AG10803 (cell line): Measurements from ENCODE around the gene ZNF835.

Experiments used
- DNase-seq: peaks from one replicate; pipeline ENCODE4 v3.0.0; 2010; ENCODE audit warnings: low read depth
- H3K4me3 ChIP-seq: 2 replicates; pipeline ENCODE4 v1.5.1; 2011; ENCODE audit warnings: mild to moderate bottlenecking, low read length, control low read depth
- TF ChIP-seq, protein P1 (sequence below): conservative IDR thresholded peaks from 2 replicates; pipeline ENCODE4 v1.5.1; 2011; ENCODE audit warnings: mild to moderate bottlenecking, low read length, control low read depth, inconsistent platforms

Gene ZNF835

DNA sequence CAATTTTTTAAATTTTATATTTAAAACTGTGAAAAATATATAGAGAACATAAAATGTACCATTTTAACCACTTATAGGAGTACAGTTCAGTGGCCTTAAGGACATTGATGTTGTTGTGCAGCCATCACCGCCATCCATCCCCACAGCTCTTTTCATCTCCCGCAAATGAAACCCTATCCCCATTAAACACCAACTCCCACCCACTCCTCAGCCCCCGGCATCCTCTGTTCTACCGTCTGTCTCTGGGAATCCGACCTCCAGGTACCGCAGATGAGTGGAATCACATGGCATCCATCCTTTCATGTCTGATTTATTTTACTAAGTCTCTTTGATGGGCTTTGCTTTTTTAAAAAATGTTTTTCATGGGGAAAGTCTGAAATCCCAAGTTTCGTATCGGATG is 52.4 kb downstream of the ZNF835 start:
- no peak overlapping the region for H3K4me3 ChIP-seq
- no peak for DNase-seq
- TF ChIP-seq, protein P1, sequence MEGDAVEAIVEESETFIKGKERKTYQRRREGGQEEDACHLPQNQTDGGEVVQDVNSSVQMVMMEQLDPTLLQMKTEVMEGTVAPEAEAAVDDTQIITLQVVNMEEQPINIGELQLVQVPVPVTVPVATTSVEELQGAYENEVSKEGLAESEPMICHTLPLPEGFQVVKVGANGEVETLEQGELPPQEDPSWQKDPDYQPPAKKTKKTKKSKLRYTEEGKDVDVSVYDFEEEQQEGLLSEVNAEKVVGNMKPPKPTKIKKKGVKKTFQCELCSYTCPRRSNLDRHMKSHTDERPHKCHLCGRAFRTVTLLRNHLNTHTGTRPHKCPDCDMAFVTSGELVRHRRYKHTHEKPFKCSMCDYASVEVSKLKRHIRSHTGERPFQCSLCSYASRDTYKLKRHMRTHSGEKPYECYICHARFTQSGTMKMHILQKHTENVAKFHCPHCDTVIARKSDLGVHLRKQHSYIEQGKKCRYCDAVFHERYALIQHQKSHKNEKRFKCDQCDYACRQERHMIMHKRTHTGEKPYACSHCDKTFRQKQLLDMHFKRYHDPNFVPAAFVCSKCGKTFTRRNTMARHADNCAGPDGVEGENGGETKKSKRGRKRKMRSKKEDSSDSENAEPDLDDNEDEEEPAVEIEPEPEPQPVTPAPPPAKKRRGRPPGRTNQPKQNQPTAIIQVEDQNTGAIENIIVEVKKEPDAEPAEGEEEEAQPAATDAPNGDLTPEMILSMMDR, result no peak

DNA sequence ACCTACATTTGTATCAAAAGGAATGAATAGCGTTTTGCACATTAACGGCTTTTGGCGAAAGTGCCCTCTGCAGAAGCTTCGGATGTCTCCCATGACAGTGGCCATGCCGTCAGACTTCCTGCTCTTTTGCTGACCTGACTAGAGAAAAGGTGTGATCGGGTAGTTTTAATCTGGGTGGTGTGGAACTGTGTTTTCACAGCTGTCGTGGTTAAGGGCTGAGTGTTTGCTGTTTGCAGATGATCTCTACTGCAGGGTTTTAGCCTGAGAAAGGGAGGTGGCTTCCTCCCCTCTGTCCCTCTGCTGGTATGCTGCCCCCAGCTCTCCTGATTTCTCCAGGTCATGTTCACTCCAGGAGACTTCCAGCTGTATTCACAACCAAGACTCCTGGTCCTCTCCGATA is 54.0 kb downstream of the ZNF835 start:
- TF ChIP-seq, protein P1, result no peak
- no peak overlapping the region for H3K4me3 ChIP-seq
- no peak for DNase-seq

DNA sequence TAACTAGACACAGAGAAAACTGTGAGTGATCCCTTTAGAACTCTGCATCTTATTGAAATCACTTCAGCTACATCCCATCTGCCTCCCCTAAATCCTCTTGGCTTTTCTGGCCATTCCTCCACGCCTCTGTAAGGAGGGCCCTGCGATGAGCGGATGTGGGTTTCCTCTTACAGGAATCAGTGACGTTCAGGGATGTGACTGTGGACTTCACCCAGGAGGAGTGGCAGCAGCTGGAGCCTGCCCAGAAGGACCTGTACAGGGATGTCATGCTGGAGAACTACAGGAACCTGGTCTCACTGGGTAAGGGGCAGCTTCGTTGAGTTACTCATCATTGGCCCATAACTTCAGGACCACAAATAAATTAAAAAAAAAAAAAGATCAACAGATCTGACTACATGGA is 57.9 kb downstream of the ZNF835 start:
- TF ChIP-seq, protein P1, result no peak
- H3K4me3 ChIP-seq, result no peak overlapping the region
- no peak for DNase-seq

DNA sequence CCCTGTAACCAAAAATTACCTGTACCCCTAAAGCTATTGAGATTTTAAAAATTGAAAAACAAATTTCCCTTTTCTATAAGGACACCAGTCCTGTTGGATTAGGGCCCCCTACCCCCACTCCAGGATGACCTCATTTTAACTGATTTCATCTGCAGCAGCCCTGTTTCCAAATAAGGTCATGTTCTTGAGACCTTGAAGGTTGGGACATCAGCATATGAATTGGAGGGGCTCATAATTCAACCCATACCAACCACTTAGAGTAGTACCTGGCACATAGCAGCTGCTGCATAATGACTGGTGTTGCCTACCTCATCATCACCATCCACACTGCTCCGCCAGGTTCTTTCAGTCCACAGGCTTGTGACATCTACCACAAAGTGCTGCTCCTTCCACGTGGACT is 58.8 kb downstream of the ZNF835 start:
- DNase-seq, result no peak
- H3K4me3 ChIP-seq, result no peak overlapping the region
- TF ChIP-seq, protein P1, result no peak
